CD4-positive, alpha-beta T cell treated with Interleukin-6 for 4 hours (primary cell): Measurements from ENCODE around the gene WRAP73.
"Not testable (repeated sequence)": the region's sequence is repeated elsewhere in the genome, so short reads cannot be mapped to it uniquely, and the experiment has no call there.

Source experiments
- DNase-seq: peaks from one replicate; pipeline ENCODE4 v3.0.0-alpha.2; 2020; ENCODE audit warnings: mixed read lengths

WRAP73 gene

GRCh38 chr1:3593745-3594144 lies 56.2 kb downstream of the WRAP73 start:
- no peak for DNase-seq

- no peak for DNase-seq
These were observed 56.6 kb downstream of the WRAP73 start for GRCh38 chr1:3593334-3593733.

- DNase-seq, result no peak
These were observed 58.7 kb downstream of the WRAP73 start for GRCh38 chr1:3590951-3591865.

GRCh38 chr1:3590139-3590763 lies 59.7 kb downstream of the WRAP73 start:
- DNase-seq, result no peak

GRCh38 chr1:3588395-3588794 lies 61.5 kb downstream of the WRAP73 start:
- no peak for DNase-seq

GRCh38 chr1:3586986-3587759 lies 62.7 kb downstream of the WRAP73 start:
- DNase-seq, result no peak

GRCh38 chr1:3585940-3586568 lies 63.8 kb downstream of the WRAP73 start:
- no peak for DNase-seq

- not testable (repeated sequence) for DNase-seq
These were observed 64.5 kb downstream of the WRAP73 start for GRCh38 chr1:3585353-3585868.

GRCh38 chr1:3584915-3585314 lies 65.0 kb downstream of the WRAP73 start:
- DNase-seq, result no peak

- not testable (repeated sequence) for DNase-seq
These were observed 66.2 kb downstream of the WRAP73 start for GRCh38 chr1:3583751-3584150.

- DNase-seq, result no peak
These were observed 68.4 kb downstream of the WRAP73 start for GRCh38 chr1:3581296-3582036.
